ENCODE measurements around the gene SNX12. TPM values are rescaled to one million over a fixed set of nuclear protein-coding genes. Genes with fewer than 3 reads are reported as not detected.
"Not testable (repeated sequence)": the region's sequence is repeated elsewhere in the genome, so short reads cannot be mapped to it uniquely, and the experiment has no call there.

The SNX12 gene
- polyA plus RNA-seq, 3 donors, result 49.2 to 56.4 (median 54.7) TPM

DNA sequence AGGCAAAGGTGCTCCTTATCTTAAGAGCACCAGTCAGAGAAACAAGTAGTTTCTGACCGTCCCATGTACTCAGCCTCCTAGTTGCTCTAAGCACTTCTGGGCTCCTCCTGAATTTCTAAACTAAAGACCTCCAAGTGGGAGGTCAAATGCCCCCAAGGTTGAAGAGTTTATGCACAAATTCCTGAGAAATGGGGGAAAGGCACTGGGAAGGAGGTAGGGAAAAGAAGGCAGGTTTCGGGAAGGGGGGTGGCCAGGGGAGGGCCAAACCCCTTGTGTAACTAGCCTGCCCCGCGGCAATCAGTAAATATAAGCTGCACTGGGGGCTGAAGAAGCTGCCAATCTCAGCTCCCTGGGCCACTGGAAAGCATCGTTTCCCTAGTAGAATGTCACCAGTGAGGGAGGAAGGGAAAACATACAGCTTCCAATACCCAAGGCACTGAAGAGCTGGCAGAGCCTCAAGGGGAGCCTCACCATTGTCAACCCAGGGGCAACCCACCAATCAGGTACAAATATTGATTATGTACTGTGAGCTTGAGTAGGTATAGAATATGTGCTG lies 30.9 kb upstream of the SNX12 start:
- no peak for DNase-seq (ENCODE audit: extremely low read depth in 1 of 11, low read depth in 9 of 11, low spot score in 4 of 11)

DNA sequence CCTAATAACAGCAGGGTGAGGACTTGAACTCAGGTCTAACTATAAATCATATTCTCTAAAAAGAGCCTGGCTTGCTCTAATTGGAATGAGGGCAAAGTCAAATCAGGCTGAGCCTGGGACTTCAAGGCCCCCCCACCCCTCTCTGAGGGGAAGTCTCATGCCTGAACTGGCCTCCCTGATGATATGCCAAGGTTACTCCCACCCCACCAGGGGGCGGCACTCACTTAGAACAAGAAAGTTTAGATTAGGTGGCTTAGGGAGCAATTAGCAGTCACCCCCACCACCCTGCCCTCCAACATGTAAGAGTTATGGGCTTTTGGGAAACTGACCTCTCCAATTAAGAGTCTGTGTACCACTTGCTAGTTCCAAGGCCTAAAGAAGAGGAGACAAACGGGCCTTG lies 30.2 kb upstream of the SNX12 start:
- no peak for DNase-seq (ENCODE audit: extremely low read depth in 1 of 11, low read depth in 9 of 11, low spot score in 4 of 11)

DNA sequence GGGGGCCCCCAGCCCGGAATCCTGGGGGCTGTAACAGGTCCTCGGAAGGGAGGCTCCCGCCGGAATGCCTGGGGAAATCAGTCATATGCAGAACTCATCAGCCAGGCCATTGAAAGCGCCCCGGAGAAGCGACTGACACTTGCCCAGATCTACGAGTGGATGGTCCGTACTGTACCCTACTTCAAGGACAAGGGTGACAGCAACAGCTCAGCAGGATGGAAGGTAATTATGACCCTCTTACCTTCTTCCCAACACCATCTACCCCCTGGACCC lies 28.6 kb upstream of the SNX12 start:
- DNase-seq (ENCODE audit: extremely low read depth in 1 of 11, low read depth in 9 of 11, low spot score in 4 of 11), result no peak

DNA sequence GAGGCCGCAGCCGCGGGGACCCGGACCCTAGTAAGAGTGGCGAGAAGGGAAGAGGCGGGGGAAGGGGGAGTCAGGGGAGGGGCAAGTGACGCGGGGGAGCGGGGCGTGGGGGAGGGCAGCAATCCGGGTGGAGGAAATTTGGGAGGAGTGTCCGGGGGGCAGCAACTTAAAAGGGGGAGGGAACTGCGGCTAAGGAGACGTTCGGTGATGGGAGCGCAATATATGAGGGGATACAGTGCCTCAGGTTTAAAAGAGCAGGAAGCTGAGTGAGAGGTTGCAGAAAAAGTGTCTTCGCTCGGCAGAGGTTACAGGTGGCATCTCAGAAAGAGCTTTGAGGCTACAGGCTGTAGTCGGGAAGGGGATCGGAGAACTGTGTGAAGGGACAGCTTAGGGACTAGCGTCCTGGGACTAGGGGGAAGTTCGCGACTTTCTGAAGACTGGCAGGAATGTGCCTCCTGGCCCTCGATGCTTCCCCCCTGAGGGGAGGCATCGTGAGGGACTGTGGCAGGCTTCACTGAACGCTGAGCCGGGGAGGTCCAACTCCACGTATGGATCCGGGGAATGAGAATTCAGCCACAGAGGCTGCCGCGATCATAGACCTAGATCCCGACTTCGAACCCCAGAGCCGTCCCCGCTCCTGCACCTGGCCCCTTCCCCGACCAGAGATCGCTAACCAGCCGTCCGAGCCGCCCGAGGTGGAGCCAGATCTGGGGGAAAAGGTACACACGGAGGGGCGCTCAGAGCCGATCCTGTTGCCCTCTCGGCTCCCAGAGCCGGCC lies 28.0 kb upstream of the SNX12 start:
- peak in 1 of 11 donors; percentile 45 for DNase-seq (ENCODE audit: extremely low read depth in 1 of 11, low read depth in 9 of 11, low spot score in 4 of 11)

DNA sequence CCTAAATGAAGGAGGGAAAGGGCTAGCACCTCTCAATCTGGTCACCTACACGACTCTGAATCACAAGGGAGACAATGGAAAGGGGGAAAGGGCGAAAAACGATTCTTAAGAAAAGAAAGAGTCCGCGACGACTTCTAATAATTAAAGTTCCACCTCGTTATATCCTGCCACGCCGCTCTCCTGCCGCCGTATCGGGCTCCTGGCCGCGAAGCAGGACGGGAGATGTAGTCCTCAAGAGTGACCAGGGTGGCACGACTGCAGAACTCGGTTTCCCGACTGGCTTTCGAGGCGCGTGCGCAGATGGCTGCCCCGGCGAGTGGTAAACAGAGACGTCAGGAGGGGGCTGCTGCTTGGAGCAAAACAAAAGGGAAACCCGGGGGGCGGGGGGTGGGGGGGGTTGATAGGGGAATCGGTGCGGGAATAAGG lies 27.4 kb upstream of the SNX12 start, which contains the start of gene FOXO4:
Gene FOXO4, plus strand, starts transcription at position 297 of the 426 bp plus-strand sequence. CDS start 678 bp downstream, outside the sequence.
- peak in 10 of 11 donors; percentile 60 to 90 (median 82) for DNase-seq (ENCODE audit: extremely low read depth in 1 of 11, low read depth in 9 of 11, low spot score in 4 of 11)

DNA sequence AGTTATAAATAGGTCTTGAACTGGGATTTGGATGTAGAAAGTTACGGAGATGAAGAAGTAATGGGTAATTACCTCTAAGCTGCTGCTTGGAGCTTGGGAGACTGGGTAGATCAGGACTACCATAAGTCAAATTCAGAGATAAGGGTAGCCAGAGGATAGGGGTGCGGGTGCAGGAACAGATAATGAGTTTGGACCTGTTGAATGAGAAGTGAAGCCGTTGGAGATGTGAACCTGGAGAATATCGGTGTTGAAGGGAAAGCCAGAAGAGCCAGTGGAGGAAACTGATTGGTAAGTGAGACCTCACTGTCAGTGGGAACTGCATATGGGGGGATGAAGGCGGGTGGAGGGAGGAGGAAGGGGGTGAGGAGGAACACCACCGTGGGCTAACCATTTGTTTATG lies 26.9 kb upstream of the SNX12 start:
- no peak for DNase-seq (ENCODE audit: extremely low read depth in 1 of 11, low read depth in 9 of 11, low spot score in 4 of 11)

DNA sequence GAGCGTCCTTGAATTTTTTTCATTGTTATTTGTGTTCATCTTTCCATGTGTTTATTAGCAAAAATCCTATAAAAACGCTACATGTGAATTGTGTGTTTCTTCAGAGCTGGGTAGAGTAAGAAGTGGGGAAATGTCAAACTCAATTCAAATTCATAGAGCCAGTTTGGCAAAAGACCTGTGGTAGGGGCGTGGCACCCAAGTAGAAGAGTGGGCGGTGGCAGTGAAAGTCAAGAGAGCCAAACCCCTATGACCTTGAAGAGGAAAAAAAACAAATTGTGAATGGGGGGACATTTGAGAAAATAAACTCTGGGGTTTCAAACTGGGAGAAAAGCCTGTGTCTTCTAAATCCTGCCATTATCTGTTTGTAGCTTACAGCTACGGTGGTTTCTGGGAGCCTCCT lies 23.1 kb upstream of the SNX12 start:
- no peak for DNase-seq (ENCODE audit: extremely low read depth in 1 of 11, low read depth in 9 of 11, low spot score in 4 of 11)

DNA sequence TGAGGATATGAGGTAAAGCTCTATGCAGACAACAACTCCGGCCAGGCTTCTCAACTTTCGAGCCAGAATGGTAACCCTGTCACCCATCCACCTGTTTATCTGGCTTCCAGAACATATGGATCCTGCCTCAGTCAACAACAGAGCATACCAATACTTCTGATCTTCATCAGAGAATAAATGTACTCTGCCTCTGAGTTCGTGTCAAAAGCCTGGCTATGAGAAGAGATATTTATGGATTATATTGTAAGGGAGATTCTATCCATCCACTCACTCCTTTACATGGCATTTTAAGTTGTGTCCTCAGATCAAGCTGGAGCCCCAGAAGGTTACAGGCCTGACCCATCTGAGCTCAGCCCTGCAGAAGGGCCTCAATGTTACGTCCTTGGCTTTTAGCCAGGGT lies 17.8 kb upstream of the SNX12 start:
- DNase-seq (ENCODE audit: extremely low read depth in 1 of 11, low read depth in 9 of 11, low spot score in 4 of 11), result no peak

DNA sequence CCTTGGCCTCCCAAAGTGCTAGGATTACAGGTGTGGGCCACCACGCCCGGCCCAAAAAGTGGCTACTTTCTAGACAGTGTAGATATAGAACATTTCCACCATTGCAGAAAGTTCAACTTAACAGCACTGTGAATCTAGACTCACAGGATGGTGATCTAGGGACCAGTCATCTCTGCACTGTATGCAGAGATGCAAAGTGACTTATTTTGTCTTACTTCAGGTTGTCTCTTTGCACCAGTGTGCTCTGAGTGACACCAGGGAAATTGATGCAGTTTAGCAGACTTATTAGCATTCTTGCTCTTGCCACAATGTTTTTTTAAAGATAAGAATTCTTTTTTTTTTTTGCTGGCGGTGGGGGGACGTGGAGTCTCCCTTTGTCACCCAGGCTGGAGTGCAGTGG lies 14.7 kb upstream of the SNX12 start:
- DNase-seq (ENCODE audit: extremely low read depth in 1 of 11, low read depth in 9 of 11, low spot score in 4 of 11), result no peak

DNA sequence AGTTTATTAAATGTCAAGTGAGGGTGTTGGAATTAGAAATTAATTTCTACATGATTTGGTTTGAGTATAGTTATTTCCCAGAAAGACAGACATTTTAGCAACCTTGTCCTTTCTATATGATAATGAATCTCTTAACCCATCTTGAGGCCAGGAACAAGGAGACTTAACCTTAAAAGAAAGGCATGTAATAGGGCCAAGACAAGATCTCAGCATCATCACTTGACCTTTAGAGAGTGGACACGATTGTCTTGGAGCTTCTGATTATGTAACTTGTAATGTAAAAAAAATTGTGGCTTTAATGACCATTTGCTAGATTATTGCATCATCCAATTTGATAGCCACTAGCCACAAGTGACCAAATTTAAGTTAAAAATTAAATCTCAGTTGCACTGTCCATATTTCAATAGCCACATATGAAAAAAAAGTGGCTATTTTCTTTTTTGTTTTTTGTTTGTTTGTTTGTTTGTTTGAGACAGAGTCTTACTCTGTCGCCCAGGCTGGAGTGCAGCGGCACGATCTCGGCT lies 14.1 kb upstream of the SNX12 start:
- no peak for DNase-seq (ENCODE audit: extremely low read depth in 1 of 11, low read depth in 9 of 11, low spot score in 4 of 11)

DNA sequence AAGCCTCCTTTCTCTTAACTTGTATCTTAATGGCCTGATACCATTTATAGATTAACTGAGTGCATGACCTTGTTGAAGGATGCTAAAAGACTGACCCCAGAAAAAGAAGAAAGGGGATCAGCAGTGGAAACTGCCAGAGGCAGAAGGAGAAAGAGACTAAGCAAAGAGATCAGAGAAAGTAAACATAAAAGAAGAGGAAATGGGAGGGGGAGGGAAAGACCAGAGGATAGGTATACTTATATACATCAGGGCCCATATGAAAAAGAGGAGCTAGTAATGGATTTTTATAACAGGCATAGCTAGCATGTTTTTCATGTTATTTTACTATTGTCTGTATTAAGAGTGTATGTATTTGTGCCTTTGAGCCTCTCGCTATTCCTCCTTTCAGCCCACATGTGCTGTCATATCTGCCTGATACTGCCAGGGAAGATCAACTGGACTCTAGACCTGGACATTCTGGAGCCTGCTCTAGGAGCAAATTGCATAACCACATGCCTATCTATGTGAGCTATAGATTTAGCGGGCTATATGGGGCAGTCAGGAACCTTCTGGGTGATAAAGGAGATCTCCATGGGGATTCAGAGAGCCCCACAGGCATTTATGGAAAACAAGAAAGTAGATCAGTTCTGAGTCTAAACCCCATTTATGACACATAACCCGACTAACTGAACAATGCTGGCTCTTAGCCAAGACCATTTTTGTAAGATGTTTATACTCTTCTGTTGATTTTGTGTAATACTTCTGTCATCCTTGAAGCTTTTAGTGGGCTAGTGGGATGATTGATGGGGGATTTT lies 13.4 kb upstream of the SNX12 start:
- DNase-seq (ENCODE audit: extremely low read depth in 1 of 11, low read depth in 9 of 11, low spot score in 4 of 11), result no peak

DNA sequence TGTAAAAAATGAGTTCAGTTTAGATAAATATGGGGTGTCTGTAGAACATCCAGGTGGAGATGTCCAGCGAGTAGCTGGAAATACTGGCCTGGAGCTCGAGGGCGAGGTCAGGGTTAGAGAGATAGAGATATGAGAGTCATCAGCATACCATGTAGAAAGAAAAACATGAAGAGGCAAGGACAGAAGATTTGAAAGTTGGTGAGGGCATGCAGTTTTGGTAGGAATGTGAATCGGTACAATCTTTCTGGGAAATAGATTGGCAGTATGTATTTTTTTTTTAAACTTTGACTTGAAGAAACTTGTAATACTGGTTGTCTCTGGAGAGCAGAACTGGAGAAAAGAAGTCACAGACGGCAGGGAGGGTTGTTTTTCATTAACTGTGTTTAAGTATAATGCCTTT lies 2.4 kb upstream of the SNX12 start:
- DNase-seq (ENCODE audit: extremely low read depth in 1 of 11, low read depth in 9 of 11, low spot score in 4 of 11), result no peak

DNA sequence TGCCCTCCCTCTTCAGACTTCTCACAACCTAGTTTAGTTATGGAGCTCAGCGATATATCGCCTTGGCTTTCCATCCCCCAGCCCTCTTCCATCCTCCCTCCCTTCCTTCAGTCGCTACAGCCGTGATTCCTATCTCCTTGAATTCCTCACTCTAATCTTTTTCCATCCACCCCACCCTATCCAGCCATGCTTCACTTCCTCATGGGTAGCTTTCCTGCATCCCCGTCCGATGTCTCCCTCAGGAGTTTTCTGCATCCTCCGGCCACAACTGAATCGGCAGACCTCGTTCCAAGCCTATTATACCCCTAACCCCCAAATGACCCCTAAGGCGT lies 456 bp downstream of the SNX12 start:
- DNase-seq (ENCODE audit: extremely low read depth in 1 of 11, low read depth in 9 of 11, low spot score in 4 of 11), result no peak

DNA sequence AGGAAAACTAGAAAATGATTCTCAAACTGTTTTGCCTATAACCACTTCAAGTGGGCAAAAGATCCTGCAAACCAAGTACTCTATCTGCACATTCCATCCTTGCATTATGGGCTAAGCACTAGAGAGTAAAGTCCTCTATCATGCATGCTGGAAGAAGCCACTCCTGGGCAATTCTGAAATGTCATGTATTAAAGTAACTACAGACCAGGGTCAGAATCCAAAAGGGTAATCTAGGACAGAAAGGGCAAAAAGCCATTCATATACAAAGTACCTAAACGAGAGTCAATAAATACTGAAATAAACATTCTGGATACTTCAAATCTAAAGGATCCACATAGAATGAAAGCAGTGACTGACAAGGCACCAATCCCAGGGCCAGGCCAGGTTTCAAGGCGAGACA lies 1.0 kb downstream of the SNX12 start:
- DNase-seq (ENCODE audit: extremely low read depth in 1 of 11, low read depth in 9 of 11, low spot score in 4 of 11), result no peak

DNA sequence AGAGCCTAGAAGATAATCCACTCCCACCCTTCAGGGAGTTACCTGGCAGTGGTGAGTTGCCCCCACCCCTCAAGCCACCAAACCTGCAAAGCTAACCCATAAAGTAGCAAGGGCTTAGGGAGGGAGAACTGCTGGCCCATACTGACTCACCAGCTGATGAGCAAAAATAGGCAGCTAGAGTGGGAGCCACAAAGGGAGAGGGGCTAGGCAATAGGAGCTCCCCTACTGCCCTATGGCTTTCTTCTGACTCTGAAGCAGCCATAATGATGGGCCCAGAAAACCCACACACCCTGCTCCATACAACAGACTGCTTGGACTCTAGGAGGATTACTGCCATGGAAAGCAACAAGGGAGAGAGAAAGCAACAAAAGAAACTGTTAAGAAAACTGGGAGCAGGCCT lies 8.0 kb downstream of the SNX12 start:
- DNase-seq (ENCODE audit: extremely low read depth in 1 of 11, low read depth in 9 of 11, low spot score in 4 of 11), result no peak

DNA sequence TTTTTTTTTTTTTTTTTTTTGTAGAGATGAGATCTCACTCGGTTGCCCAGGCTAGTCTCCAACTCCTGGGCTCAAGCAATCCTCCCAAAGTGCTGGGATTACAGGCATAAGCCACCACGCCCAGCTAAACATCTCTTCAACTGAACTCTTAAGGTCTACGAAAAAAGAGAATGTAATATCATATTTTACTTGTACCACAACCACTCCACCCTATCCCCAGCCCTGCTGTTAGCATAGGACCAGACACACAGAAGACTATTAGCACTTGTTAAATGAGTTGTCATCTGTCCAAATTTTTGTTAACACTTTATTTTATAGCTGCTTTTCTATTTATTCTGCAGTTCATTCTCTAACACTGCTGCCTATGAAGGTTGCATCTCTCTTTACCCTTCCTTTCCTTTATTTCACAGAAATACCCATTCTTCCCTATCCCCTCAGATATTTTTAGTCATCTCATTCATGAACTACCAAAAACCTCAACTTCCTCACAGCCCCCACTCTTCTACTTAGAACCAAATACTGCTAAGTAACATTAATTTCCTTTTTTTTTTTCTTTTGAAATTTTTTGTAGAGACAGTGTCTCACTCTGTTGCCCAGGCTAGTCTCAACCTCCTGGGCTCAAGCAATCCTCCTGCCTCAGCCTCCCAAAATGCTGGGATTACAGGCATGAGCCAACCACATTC lies 10.1 kb downstream of the SNX12 start:
- DNase-seq (ENCODE audit: extremely low read depth in 1 of 11, low read depth in 9 of 11, low spot score in 4 of 11), result no peak

DNA sequence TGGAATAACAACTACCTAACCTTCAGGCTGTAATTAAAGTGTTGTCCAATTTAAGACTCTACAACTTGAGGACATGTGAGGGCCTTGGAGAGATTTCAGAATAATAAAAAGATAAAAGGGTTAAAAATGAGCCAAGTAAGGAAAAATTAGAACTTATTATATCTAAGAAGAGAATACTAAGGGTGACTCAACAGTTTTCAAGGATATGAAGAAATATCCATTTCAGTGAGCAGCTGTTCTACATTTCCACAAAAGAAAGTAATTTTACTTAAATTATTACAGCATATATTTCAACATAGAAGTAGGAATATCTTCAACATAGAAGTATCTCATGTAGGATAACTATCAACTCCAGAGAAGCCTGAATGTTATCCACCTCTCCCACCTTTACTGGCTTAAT lies 11.3 kb downstream of the SNX12 start:
- DNase-seq (ENCODE audit: extremely low read depth in 1 of 11, low read depth in 9 of 11, low spot score in 4 of 11), result no peak

DNA sequence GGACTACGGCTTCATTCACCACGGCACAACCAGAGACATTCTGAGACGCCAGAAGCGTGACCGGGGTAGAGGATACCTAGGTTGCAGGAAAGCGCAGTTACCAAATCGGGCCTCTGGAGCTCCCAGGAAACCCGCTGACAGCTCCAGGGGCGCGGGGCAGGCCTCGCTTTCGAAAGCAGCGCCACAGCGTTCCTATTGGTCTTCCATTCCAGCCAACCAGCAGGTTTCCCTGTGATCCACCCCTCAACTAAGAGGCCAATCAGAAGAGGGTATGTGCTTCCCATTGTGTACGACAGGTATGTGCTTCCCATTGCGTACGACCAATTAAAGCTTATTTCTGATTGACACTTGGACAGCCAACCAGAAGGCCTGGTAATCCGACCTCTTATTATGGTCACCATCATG lies 14.9 kb downstream of the SNX12 start:
- peak in 6 of 11 donors; percentile 4 to 38 (median 22) for DNase-seq (ENCODE audit: extremely low read depth in 1 of 11, low read depth in 9 of 11, low spot score in 4 of 11)

DNA sequence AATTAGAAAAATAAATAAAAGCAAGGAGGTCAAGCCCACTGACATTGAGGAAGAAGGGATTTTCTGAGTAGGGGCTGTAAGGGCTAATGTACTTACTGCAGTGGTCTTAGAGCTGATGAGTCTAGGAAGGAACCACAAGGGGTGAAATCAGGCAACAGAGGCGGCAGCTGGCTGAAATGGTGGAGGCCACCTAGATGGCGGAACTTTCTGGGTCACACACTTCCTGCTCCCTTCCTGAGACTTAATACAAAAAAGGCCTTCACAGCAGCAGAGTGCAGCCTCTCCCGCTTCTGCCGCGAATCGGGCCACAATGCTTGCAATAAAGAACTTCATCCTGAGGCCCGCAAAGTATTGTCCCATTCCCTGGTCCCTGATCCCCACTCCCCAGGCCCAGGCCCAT lies 15.4 kb downstream of the SNX12 start:
- peak in 1 of 11 donors; percentile 0 for DNase-seq (ENCODE audit: extremely low read depth in 1 of 11, low read depth in 9 of 11, low spot score in 4 of 11)

DNA sequence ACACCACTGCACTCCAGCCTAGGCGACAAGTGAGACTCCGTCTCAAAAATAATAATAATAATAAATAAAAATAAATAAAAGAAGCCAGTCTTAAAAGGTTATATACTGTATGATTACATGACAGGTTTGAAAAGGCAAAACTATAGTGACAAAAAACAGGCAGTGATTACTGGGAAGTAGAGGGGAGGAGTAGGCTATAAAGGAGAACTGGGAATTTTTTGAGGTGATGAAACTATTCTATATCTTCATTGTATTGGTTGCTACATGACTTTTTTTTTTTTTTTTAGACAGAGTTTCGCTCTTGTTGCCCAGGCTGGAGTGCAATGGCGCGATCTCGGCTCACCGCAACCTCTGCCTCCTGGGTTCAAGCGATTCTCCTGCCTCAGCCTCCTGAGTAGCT lies 20.2 kb downstream of the SNX12 start:
- DNase-seq (ENCODE audit: extremely low read depth in 1 of 11, low read depth in 9 of 11, low spot score in 4 of 11), result not testable (repeated sequence)
